A673 (cell line): ENCODE measurements around the gene MRPS2.

Source experiments
- CTCF ChIP-seq: fragments of 300-800, 200-600 bp; sonication (generic); conservative IDR thresholded peaks from 2 replicates; pipeline ENCODE4 v1.5.1; 2017; ENCODE audit warnings: low read depth, mild to moderate bottlenecking, antibody characterized with exemption, low read length, moderate library complexity, mixed read lengths
- EZH2 ChIP-seq: fragments of 200-600 bp; sonication (generic); IDR thresholded peaks from 2 replicates; pipeline ENCODE4 v1.6.1; 2017; ENCODE audit warnings: borderline replicate concordance, low read depth, mild to moderate bottlenecking, mixed read lengths, antibody characterized with exemption, low read length; ENCODE audit not compliant: poor library complexity, severe bottlenecking

- TF ChIP-seq EZH2 (no peak), CTCF (no peak)
Measured at GRCh38 chr9:135512904-135513303, 12.4 kb downstream of the MRPS2 start.
